HG03521 (cell line): ENCODE measurements around the gene TGFBR1.

ENCODE experiments used
- ATAC-seq: cut with Tn5 transposase; IDR thresholded peaks from one replicate; pipeline ENCODE4 v1.9.1; 2021; ENCODE audit warnings: mild to moderate bottlenecking, moderate library complexity; ENCODE audit not compliant: unreplicated experiment

Gene TGFBR1

DNA sequence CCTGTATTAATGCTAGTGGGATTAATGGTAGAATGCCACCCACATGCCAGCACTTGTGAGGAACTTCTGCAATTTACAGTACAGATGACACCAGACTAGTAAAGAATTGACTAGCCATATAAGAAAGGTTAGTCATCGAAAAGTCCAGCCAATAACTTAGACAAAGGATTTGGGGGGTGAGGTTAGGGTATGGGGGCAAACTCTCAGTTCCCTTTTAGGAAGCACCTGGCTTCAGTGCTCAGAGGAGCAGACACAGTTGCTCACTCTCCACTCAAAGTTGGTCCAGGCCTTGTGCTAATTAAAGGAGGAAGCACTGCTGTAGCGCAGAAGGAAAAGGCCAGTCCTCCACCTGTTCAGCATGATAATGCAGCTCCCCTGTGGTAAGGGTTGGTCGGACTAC, 25.2 kb downstream of the TGFBR1 start:
- ATAC-seq: peak; percentile 66

DNA sequence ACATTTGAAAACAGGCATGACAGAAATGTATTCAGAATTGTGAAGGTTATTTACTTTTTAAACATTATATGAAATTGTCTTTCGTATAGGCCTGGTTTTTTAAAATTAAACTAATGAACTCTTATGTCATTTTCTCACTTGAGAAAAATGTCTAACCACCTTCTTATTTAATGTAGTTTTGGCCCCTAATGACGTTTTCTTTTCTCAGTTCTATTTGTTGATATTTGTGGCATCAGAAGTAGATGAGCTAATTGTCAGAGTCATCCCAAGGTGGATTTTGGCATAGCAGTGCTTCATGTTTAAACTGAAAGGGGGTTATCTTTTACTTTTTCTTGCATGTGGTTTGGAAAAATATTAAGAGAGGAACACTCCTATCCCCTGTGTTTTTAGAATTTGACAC, 28.2 kb downstream of the TGFBR1 start:
- ATAC-seq: no peak

DNA sequence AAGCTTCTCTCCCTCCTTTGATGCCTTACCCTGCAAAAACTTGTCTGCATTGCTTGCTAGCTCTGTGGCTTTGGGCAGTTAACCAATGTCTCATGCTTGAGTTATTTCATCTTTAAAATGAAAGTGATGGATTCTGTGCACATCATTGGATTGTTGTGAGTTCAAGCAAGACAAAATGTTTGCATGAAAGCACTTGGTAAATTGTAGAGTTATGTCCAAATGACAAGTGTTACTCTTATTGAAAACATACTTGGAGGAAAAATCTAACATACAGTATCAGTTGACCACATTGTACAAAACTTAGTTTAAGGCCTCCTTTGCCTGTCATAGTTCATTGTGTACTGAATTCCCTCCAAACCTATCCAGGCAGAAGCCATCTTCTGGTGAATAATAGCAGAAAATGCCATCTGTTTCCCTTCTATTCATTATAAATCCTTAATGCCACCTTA, 30.0 kb downstream of the TGFBR1 start:
- ATAC-seq: no peak

DNA sequence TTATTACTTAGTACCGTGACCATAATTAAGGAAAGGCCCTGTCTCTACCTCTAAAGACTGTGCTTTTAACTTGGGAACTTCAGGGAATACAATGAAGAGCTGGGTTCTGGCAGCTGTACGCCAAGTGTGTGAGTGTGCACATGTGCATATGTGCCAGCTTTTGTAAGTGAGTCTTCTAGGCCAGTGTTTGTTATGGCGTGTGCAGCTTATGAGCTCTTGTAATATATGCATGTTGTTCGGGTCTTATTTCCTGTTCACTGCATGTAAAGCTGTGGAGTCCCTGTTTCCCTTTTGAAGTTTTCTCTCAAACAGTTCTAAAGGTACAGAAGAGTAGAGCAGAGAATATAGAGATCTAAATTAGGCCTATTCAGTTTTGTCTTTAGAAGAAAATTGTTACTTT, 30.5 kb downstream of the TGFBR1 start:
- ATAC-seq: no peak

DNA sequence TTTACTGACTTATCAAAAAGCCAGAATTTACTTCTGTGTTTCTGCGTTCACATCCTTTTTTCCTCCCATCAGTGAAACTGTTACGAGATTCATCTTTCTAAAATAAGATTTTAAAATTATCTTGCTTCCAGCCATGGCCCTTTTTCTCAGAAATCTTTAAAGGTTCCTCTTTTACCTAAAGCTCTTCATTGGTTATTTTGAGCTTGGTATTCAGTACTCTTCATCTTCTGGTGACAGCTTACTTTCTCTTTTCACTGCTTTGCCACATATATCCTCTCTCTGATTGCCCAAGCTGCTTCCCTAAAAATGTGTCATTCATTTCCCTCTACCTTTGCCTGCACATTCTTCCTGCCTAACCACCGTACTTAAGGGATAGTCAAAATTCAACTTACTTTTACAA, 32.3 kb downstream of the TGFBR1 start:
- no peak for ATAC-seq

DNA sequence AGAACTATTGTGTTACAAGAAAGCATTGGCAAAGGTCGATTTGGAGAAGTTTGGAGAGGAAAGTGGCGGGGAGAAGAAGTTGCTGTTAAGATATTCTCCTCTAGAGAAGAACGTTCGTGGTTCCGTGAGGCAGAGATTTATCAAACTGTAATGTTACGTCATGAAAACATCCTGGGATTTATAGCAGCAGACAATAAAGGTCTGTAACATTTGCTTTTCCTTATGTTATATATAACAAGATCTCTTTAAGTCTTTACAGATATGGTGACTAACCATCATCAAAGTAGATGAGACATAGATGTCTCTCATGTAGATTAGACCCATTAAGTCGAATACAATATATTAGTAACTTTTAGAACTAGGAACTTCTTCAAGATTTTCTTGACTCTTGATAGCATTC, 33.0 kb downstream of the TGFBR1 start:
- ATAC-seq: no peak

DNA sequence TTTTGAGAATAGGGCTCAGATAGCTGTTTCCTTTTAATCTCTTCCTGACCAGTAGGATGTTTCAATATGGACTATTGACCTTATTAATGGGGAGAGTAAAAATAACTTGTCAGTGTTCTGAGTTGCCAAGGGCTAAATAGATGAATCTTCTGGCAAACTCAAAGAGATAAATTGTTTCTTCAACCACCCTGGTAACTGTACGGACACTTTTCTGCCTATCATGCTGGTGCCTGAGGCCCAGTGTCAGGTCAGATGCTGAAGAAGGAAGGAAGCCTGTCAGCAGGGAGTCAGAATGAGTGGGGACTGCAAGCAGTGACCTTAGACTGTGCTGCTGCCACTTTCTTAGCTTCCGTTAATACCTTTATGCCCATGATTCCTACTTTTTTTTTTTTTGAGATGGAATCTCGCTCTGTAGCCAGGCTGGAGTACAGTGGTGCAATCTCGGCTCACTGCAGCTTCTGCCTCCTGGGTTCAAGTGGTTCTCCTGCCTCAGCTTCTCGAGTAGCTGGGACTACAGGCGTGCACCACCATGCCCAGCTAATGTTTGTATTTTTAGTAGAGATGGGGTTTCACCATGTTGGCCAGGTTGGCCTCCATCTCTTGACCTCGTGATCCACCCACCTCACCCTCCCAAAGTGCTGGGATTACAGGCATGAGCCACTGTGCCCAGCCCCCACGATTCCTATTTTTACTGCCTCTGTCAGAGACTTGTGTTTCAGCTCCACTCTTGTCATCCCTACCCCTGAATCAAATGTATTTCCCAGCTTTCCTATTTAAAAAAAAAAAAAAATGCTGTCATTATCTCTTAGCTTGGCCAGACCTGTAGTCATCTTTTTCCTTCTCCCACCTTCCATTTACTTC, 33.7 kb downstream of the TGFBR1 start:
- no peak for ATAC-seq

DNA sequence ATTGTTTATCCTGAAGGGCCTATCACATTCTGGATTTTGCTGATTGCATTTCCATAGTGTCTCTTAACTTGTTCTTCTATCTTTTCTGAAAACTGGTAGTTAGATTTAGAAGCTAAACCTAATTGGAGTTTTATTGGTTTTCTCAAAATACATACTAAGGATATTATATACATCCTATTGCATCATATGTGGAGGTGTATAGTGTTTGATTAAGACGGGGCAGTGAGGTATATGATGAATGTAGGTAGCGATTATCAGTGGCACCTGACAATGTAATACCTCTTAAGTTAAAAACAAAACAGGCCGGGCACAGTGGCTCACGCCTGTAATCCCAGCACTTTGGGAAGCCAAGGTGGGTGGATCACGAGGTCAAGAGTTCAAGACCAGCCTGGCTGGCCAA, 35.0 kb downstream of the TGFBR1 start:
- no peak for ATAC-seq

DNA sequence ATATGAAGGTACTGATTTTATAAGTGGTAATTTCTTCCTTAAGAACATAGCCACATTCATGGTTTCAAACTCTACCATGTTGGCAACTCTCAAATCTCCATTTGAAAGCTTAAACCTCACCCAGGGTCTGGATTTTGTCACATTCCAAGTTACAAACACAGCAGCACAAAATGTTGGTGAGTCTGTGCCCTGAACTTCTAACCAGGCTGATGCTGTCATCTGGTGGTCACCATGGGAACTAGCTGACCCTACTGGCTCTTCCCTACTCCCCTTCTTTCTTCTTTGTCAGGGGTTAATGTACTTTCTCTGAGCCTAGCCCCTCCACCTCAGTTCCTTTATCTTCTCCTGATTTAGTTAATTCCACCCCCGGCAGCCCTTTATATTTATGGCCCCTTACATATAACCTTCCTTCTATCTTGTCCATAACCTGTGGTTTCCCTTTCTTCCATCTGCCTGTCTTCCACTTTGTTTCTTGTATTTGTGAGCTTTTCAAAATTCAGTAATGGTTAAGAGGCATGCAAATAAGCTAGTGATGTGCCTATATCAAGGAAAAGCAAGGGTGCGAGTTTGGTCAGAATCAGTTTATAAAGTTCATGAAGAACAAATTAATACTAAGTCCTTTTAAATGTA, 35.9 kb downstream of the TGFBR1 start:
- no peak for ATAC-seq

DNA sequence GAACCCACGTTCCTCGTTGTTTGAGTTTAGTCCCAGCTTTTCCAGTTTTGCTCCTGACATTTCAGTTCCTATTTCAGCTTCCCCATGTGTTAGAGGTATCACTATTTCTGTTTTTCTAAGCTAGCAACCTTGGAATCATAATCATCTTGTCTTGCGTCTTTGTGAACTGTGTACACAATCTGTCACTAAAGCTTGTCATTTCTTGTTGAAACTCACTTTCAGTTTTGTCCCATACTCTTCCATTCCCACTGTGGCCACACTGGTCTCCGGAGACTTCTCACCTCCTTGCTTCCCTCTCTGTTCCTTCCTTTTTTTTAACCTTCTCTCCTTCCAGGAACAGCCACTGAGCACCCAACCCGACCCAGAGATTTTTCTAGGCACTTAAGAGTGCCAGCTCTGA, 36.9 kb downstream of the TGFBR1 start:
- no peak for ATAC-seq

DNA sequence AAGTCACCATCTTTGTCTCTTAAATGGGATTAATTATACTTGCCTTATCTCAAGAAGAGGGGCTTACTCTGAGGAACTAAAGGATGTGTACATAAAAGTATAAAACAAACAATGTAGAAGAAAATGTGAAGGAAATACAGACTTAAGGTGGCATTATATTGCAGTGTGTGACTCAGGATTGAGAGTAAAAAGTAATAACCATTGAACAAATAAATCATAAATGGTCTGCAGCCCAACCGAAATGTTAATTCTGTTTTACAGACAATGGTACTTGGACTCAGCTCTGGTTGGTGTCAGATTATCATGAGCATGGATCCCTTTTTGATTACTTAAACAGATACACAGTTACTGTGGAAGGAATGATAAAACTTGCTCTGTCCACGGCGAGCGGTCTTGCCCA, 37.4 kb downstream of the TGFBR1 start:
- ATAC-seq: no peak

DNA sequence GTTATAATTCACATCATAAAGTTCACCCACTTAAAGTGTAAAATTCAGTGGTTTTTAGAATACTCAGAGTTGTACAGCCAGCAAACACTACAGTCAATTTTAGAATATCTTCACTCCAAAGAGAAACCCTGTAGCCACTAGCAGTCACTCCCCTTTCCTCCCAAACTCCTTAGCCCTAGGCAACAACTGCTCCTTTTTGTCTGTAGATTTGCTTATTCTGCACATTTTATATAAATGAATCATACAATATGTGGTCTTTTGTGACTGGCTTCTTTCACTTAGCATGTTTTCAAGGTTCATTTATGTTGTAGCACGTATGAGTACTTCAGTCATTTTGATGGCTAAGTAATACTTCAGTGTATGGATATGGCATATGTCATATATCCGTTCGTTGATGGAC, 38.7 kb downstream of the TGFBR1 start:
- ATAC-seq: no peak

DNA sequence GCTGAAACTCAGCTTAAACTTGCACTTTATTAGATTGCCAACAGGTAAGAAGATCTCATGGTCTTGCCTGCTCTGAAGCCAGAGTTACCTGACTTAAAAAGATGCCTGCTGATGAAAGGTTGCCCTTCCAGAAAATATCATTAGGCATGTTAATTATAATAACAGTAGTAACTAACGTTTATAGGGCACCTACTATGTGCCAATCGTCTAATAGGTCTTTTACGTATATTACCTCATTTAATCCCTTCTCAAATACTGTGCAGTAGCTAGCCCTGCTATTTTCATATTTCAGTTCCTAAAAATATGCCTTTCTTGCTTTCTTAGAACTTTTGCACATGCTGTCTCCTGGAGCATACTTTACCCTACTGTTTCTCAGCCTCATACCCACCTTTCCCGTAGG, 40.1 kb downstream of the TGFBR1 start:
- no peak for ATAC-seq

DNA sequence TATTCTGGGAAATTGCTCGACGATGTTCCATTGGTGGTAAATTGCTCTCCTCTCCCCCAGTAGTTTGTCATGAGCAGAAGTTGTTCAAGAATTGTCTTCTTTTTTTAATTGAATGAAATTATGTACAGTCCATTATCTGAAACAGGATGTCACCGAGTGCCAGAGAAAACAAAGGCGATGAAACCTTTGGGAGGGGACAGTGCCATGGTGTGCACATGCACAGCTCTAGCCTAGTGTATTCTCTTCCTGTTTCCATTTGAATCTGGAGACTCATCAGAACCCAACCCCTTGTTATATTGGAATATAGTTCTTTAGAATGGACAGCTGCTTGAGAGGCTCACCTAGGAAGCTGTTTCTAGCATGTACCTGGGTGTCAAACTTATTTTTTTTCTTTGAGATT, 41.7 kb downstream of the TGFBR1 start:
- ATAC-seq: no peak

DNA sequence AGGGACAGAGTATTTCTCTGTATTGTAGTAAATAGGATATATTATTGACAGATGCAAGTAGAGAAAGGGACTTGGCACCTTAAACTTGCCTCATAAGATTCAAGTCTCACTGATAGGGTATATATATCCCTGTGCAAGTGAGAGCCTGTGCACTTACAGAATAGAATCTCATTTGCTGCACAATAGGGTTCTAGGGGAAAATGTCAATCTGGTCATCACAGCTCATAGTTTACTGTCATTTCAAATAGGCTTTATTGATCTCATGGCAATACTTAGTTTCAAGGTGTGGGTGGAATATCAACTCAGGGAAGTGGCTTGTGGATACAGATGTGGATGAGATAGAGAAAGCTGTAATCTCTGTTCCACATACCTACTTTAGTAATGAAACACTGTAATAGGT, 42.3 kb downstream of the TGFBR1 start:
- ATAC-seq: no peak

DNA sequence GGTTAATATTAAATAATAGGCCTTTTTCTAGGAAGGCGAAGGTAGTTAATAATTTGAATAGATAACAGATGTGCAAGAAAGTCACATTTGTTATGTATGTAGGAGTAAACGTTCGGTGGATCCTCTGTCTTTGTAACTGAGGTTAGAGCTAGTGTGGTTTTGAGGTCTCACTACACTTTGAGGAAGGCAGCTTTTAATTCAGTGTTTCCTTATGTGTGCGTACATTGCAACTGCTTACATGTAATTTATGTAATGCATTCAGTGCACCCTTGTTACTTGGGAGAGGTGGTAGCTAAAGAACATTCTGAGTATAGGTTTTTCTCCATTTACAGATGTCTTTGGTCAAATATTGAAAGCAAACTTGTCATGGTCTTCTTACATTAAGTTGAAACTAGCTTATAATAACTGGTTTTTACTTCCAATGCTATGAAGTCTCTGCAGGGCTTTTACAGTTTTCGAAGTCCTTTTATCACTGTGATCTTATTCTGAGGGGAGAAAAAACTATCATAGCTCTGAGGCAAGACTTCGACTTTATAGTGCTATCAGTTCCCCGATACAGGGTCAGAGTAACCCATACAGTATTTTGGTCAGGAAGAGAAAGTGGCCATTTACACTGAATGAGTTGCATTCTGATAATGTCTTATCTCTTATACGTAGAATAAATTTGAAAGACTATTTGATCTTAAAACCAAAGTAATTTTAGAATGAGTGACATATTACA, 45.7 kb downstream of the TGFBR1 start:
- ATAC-seq: no peak

DNA sequence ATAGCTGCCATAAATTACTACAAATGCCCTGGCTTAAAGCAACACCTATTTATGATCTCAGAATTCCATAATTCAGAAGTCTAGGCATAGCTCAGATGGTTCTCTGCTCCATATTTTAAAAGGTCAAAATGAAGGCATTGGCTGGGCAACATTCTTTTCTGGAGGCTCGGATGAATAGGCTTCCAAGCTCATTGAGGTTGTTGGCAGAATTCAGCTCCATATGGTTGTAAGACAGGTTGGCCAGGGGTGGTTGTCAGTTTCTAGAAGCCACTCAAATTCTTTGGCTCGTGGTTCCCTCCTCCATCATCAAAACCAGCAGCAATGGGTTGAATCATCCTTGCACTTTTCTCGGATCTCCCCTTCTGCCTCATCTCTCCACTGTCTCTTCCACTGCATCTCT, 49.4 kb downstream of the TGFBR1 start:
- no peak for ATAC-seq

DNA sequence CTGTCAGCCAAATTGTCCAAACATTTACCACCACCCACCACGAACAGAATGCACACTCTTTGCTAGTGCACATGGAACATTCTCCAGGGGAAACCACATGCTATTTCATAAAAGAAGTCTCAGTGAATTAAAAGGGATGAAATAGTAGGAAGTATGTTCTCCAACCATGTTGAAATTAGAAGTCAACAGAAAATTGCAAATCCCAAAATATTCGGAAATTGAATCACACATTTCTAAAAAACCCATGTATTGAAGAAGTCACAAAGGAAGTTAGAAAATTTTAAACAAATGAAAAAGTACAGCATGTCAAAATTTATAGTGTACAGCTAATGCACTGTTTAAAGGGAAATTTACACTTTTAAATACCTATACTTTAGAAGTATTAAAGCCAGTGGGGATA, 50.8 kb downstream of the TGFBR1 start:
- no peak for ATAC-seq

DNA sequence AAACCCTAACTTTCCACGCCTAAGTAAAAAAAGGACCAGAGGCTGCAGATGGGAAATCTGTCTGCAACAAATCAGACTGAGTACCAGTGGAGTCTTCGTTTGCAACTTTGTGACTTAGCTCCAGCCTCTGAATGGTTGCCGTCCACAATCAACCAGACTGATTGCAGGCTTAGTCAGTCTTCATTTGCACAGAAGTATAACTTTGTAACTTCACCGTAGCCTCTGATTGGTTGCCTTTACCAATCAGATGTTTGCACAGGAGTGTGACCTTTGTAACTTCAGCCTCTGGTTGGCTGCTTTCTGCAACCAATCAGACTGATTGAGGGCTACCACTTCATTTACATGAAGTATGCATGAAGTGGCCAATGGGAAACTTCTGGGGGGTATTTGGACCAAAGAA, 53.7 kb downstream of the TGFBR1 start:
- no peak for ATAC-seq

DNA sequence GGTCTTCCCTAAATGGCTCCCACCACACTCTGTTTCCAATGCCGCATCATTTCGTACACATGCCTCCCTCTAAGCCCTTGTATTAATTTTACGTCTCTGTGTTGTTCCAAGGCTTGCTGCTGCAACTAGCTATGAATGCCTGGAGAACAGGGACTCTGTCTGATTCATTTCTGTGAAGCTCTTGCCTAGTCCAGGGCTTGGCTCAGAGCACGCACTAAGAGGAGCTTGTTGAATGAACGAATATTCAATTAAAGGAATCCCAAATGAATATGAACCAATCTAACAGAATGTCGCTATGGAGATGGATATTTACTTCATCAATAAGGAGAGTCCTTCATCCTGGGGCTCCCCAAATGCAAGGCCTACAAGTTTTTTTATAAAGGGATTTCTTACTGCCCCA, 55.3 kb downstream of the TGFBR1 start:
- no peak for ATAC-seq

DNA sequence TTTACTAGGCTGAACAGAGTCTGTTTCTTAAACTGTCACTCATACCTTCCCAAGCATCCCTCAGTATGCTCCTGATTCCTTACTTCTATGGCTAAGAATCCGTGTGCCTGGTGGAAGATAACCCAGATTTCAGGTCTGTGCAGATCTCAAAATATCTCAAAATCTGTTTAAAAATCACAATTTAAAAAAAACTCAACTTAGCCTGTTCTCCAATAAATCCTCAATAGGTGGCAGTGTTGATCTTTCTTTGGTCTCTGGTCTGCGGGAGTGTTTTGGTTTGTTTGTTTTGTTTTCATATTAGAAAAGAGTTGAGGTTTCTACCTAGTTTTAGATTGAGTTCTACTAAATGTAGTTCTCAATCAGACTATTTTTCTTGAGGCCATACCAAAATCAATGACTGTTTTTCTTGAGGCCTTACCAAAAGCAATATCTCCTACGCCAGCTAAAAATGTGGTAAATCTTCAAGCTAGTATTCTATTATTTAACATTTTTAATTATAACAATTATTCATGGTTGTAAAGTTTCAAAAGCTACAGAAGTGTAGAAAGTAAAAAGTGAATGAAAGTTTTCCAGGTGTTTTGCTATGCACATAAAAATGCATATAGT, 57.9 kb downstream of the TGFBR1 start:
- no peak for ATAC-seq

DNA sequence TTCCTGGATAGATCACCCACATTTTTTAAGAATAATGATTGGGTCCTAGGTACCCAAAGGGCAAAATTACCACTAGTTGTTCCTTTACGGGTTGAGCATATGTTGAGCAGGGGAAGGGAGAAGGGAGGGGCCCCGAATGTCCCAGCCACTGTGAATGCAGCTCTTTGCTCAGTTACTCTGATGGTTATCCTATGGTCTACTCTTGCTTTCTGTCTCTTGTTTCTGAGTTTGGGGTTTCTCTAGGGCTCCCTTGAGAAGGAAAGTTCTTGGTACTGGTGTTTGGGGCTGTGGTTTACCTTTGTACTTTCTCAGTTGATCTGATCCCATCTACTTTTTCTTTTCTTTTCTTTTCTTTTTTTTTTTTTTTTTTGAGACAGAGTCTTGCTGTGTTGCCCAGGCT, 61.2 kb downstream of the TGFBR1 start:
- ATAC-seq: no peak
